PC-3 (cell line): ENCODE results near the gene SLCO2A1. TPM values are rescaled to one million over a fixed set of nuclear protein-coding genes. Genes with fewer than 3 reads are reported as not detected.
"Not testable (repeated sequence)": the region's sequence is repeated elsewhere in the genome, so short reads cannot be mapped to it uniquely, and the experiment has no call there.

ENCODE experiments used
- ATAC-seq: fragments of 200-7000 bp; cut with Tn5 transposase; 2 replicates; pipeline ENCODE4 v1.9.1; 2020; ENCODE audit warnings: mild to moderate bottlenecking, moderate library complexity
- BruUV-seq: library from RNA; stranded (reverse); fragments of 400-500 nt; replicated peaks from 2 replicates; lab custom pipeline; 2021; lab: Mats Ljungman, UMichigan
- CTCF ChIA-PET: fragments of 300-600 bp; sonication (Branson Sonifier 250); formaldehyde crosslinking; loops from one replicate; lab custom pipeline; 2022; ENCODE audit warnings: antibody characterized with exemption; lab: Charles Lee
- POLR2A ChIA-PET: fragments of 300-600 bp; sonication (Branson Sonifier 250); formaldehyde crosslinking; loops from one replicate; lab custom pipeline; 2022; ENCODE audit warnings: antibody characterized with exemption; ENCODE audit not compliant: unreplicated experiment; lab: Charles Lee
- DNase-seq: peaks from one replicate; pipeline ENCODE4 v3.0.0-alpha.2; 2015
- H2AFZ ChIP-seq: fragments of 300-600 bp; sonication (generic); 2 replicates; pipeline ENCODE4 v1.6.0; 2016; ENCODE audit warnings: antibody characterized with exemption, low read length
- H3F3A ChIP-seq: fragments of 300-600 bp; sonication (generic); one replicate; pipeline ENCODE4 v1.6.0; 2017; ENCODE audit warnings: antibody characterized with exemption, low read length, control low read depth, mild to moderate bottlenecking; ENCODE audit not compliant: unreplicated experiment
- H3K27ac ChIP-seq: fragments of 300-600 bp; sonication (generic); 2 replicates; pipeline ENCODE4 v1.5.1; 2016; ENCODE audit warnings: mild to moderate bottlenecking, low read length
- H3K27me3 ChIP-seq: fragments of 300-600 bp; sonication (generic); 2 replicates; pipeline ENCODE4 v1.6.1; 2016; ENCODE audit warnings: low read length, mixed read lengths
- H3K36me3 ChIP-seq: fragments of 300-600 bp; sonication (generic); 2 replicates; pipeline ENCODE4 v1.6.1; 2016; ENCODE audit warnings: low read depth, mixed run types, low read length, mixed read lengths
- H3K4me1 ChIP-seq: fragments of 300-600 bp; sonication (generic); 2 replicates; pipeline ENCODE4 v1.5.1; 2016; ENCODE audit warnings: low read length; ENCODE audit not compliant: insufficient read depth
- H3K4me2 ChIP-seq: fragments of 300-600 bp; sonication (generic); 2 replicates; pipeline ENCODE4 v1.6.0; 2016; ENCODE audit warnings: low read length
- H3K4me3 ChIP-seq: fragments of 300-600 bp; sonication (generic); 2 replicates; pipeline ENCODE4 v1.5.1; 2016; ENCODE audit warnings: mild to moderate bottlenecking, low read length, mixed read lengths
- H3K79me2 ChIP-seq: fragments of 300-600 bp; sonication (generic); 2 replicates; pipeline ENCODE4 v1.6.1; 2017; ENCODE audit warnings: low read length, mixed read lengths
- H3K9ac ChIP-seq: fragments of 300-600 bp; sonication (generic); 2 replicates; pipeline ENCODE4 v1.6.0; 2016; ENCODE audit warnings: mild to moderate bottlenecking, low read length
- H3K9me2 ChIP-seq: fragments of 300-600 bp; sonication (generic); replicated peaks from 2 replicates; pipeline ENCODE4 v1.6.1; 2016; ENCODE audit warnings: mixed run types, low read length, mixed read lengths
- H3K9me3 ChIP-seq: fragments of 300-600 bp; sonication (generic); 2 replicates; pipeline ENCODE4 v1.6.1; 2016; ENCODE audit warnings: low read length, mixed read lengths
- H4K20me1 ChIP-seq: fragments of 300-600 bp; sonication (generic); 2 replicates; pipeline ENCODE4 v1.6.1; 2016; ENCODE audit warnings: low read length, mixed read lengths
- CTCF ChIP-seq: fragments of 300-600 bp; sonication (generic); conservative IDR thresholded peaks from 2 replicates; pipeline ENCODE4 v1.5.1; 2017; ENCODE audit warnings: antibody characterized with exemption, low read depth, mild to moderate bottlenecking, low read length
- EZH2 ChIP-seq: fragments of 300-600 bp; sonication (generic); IDR thresholded peaks from one replicate; pipeline ENCODE4 v1.6.1; 2017; ENCODE audit warnings: antibody characterized with exemption, mild to moderate bottlenecking, low read length; ENCODE audit not compliant: unreplicated experiment
- EZH2phosphoT487 ChIP-seq: fragments of 300-600 bp; sonication (generic); IDR thresholded peaks from 2 replicates; pipeline ENCODE4 v1.6.1; 2018; ENCODE audit warnings: mild to moderate bottlenecking, antibody characterized with exemption, low read length, borderline replicate concordance
- intact Hi-C: fragments of 100-400 bp; cut with micrococcal nuclease; formaldehyde crosslinking; loops from 2 replicates; pipeline ENCODE4 v1.9.0; 2023
- total RNA-seq: library from RNA; depleted of rRNA; stranded (reverse); fragments of >200 nt; gene quantifications from 2 replicates; pipeline ENCODE4 v1.2.3, GENCODE V29; 2014

Gene SLCO2A1
- total RNA-seq, 1 experiment from 2014 or later: not detected

DNA sequence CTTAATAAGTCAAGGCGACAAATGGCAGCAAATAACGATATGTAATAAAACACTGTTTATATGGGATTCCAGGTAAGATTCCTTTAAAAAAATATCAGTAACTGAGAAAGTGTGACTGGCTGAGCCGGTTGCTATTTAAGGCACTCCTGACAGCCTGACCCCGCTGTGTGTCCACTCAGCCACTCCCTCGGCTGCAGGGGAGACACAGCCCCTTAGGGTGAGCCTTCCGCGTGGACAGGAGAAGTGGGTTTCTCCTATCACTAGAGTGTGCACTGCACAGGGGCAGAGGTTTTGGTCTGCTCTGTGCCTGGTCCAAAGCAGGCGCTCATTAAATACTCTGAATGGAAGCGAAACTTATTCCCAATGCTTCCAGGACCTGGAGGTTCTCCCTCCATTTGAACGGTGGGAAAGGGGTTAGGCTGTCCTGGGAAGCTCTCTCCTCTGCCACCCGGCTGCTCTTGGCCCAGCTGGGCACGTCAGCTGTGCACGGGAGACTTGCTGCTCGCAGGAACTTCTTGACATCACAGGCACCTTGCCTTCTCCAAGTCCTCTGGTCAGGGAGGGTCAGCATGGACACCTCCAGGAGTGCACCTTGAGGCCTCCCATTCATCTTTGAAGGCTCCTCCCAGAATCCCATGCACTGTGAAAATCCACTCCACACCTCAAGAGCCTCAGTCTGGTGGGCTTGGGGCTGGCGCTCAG is 43.3 kb upstream of the SLCO2A1 start:
- CTCF ChIA-PET: no interaction called here
- no peak overlapping the region for H3K4me3 ChIP-seq
- BruUV-seq: no TSS peak

DNA sequence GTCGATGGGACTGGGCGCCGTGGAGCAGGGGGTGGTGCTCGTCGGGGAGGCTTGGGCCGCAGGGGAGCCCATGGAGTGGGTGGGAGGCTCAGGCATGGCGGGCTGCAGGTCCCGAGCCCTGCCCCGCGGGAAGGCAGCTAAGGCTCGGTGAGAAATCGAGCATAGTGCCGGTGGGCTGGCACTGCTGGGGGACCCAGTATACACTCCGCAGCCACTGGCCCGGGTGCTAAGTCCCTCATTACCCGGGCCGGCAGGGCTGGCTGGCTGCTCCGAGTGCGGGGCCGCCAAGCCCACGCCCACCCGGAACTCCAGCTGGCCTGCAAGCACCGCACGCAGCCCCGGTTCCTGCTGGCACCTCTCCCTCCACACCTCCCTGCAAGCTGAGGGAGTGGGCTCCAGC is 40.6 kb upstream of the SLCO2A1 start:
- H3K27ac ChIP-seq, H3K4me1 ChIP-seq, H4K20me1 ChIP-seq, H3K9me2 ChIP-seq, H3K4me3 ChIP-seq, CTCF ChIA-PET, BruUV-seq, H2AFZ ChIP-seq, H3F3A ChIP-seq, H3K27me3 ChIP-seq, DNase-seq, ATAC-seq, POLR2A ChIA-PET, H3K79me2 ChIP-seq, H3K4me2 ChIP-seq, H3K9ac ChIP-seq, intact Hi-C loops, H3K36me3 ChIP-seq, H3K9me3 ChIP-seq: not testable (repeated sequence)

More for the DNA sequence above, 43.3 kb upstream of the SLCO2A1 start:
- DNase-seq (no peak), ATAC-seq (no peak)
- POLR2A ChIA-PET: no interaction called here
- Histone ChIP-seq H3K36me3 (no peaks in the 10 kb centered on the region), H3K27me3 (no peaks in the 10 kb centered on the region), H4K20me1 (no peaks in the 10 kb centered on the region), H3K9ac (no peak overlapping the region), H3K4me2 (no peak overlapping the region), H3K79me2 (no peaks in the 10 kb centered on the region), H3F3A (no peaks in the 10 kb centered on the region), H3K9me3 (no peaks in the 10 kb centered on the region), H2AFZ (no peak overlapping the region), H3K27ac (no peak overlapping the region), H3K4me1 (no peaks in the 10 kb centered on the region), H3K9me2 (no peaks in the 10 kb centered on the region)
- intact Hi-C loops: no loop called here
- TF ChIP-seq EZH2 (no peak), EZH2phosphoT487 (no peak), CTCF (no peak)

DNA sequence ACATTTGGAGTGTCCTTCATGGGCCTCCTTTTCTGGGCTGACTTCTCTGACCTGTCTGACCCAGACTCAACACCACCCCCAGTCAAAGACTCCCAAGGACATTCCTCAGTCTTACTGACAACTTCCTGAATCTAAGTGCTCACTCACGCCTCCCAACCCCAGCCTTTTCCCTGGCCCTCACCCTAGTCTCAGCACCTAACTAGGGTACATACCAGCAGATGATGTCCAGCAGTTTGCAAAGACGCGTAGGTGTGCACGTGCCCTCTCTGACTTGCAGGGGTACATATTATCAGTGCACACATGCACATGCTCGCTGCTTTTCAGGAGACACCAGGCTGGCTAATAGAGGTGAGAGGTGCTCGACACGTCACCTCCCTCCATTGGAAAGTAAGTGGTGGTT is 38.7 kb upstream of the SLCO2A1 start:
- Histone ChIP-seq H2AFZ (no peak overlapping the region), H3K4me2 (no peak overlapping the region), H3K36me3 (no peaks in the 10 kb centered on the region), H3K9me2 (no peaks in the 10 kb centered on the region), H3K27ac (no peak overlapping the region), H3F3A (no peaks in the 10 kb centered on the region), H3K9ac (no peak overlapping the region), H3K4me1 (no peaks in the 10 kb centered on the region), H4K20me1 (no peaks in the 10 kb centered on the region), H3K27me3 (no peaks in the 10 kb centered on the region), H3K4me3 (no peak overlapping the region), H3K9me3 (no peaks in the 10 kb centered on the region), H3K79me2 (no peaks in the 10 kb centered on the region)
- DNase-seq: no peak
- TF ChIP-seq EZH2phosphoT487: no peak
- TF ChIP-seq CTCF: no peak
- TF ChIP-seq EZH2: no peak
- ChIA-PET CTCF (no interaction called here), POLR2A (no interaction called here)
- intact Hi-C loops: no loop called here
- ATAC-seq: no peak
- no TSS peak for BruUV-seq
